ENCODE data around the gene KCNIP3.

- TF ChIP-seq CTCF (IDR thresholded peaks at IDR 0.05) (no peak), POLR2A (IDR thresholded peaks at IDR 0.05) (no peak)
Measured at GRCh38 chr2:95320986-95321767, 24.0 kb downstream of the KCNIP3 start.

Measured in lower leg skin (tissue), 3 donors.